Prostate gland (tissue), 2 donors: Measurements from ENCODE around the gene TSPYL1. TPM values are rescaled to one million over a fixed set of nuclear protein-coding genes. Genes with fewer than 3 reads are reported as not detected.
"Not testable (repeated sequence)": the region's sequence is repeated elsewhere in the genome, so short reads cannot be mapped to it uniquely, and the experiment has no call there.

Source experiments
- DNase-seq: peaks from one replicate; pipeline ENCODE4 v3.0.0-alpha.2; 2019; ENCODE audit warnings: low spot score
- H3K27ac ChIP-seq, 2 donors: fragments of 200-600 bp; sonication (generic); 2 replicates each; pipeline ENCODE4 v1.5.1; 2017 to 2019
- H3K27me3 ChIP-seq: fragments of 200-600 bp; sonication (generic); replicated peaks from 2 replicates; pipeline ENCODE4 v1.5.1; 2019; ENCODE audit not compliant: insufficient read depth
- H3K36me3 ChIP-seq, 2 donors: fragments of 200-600 bp; sonication (generic); 1 replicate in 1 of 2; 2 replicates in 1 of 2; pipeline versions ENCODE4 v1.5.1 to v1.8.1; 2017 to 2019
- H3K4me1 ChIP-seq: fragments of 200-600 bp; sonication (generic); replicated peaks from 2 replicates; pipeline ENCODE4 v1.5.1; 2019
- H3K4me3 ChIP-seq, 2 donors: fragments of 200-600 bp; sonication (generic); 2 replicates each; pipeline ENCODE4 v1.5.1; 2017 to 2019
- H3K9me3 ChIP-seq: fragments of 200-600 bp; sonication (generic); 2 replicates; pipeline ENCODE4 v1.5.1; 2017
- CTCF ChIP-seq, 4 experiments: fragments of 200-600 bp in 2 of 4; fragments of 450-650 bp in 2 of 4; sonication (generic) in 2 of 4; IDR thresholded peaks; 1 replicate in 3 of 4; 2 replicates in 1 of 4; pipeline ENCODE4 v1.5.1; 2016 to 2019; ENCODE audit warnings: antibody characterized with exemption in 4 of 4, mild to moderate bottlenecking in 2 of 4, moderate library complexity in 2 of 4
- POLR2A ChIP-seq: fragments of 450-650 bp; IDR thresholded peaks from one replicate; pipeline ENCODE4 v1.6.1; 2016; ENCODE audit warnings: antibody characterized with exemption, mild to moderate bottlenecking
- POLR2AphosphoS5 ChIP-seq: sonication (generic); formaldehyde crosslinking; IDR thresholded peaks from one replicate; pipeline ENCODE4 v1.6.1; 2017; ENCODE audit warnings: antibody characterized with exemption
- WGBS: methylation state at CpG from one replicate; pipeline ENCODE4 v1.1.5; 2018; 5-methylcytosine and 5-hydroxymethylcytosine counted together
- intact Hi-C: fragments of 100-400 bp; cut with DNase I; formaldehyde crosslinking; loops from one replicate; pipeline ENCODE4 v1.14.2; 2022
- total RNA-seq, 2 donors: library from RNA; depleted of rRNA; stranded (reverse); fragments of >200 nt; gene quantifications; one replicate each; pipeline ENCODE4 v1.1.0, GENCODE V29; 2016

Gene TSPYL1
- total RNA-seq, 2 donors from 2014 or later: 112 to 159 TPM

GRCh38 chr6:116326996-116327395 is 47.3 kb upstream of the TSPYL1 start:
- Histone ChIP-seq H3K9me3 (no peaks in the 10 kb centered on the region), H3K36me3 (no peaks in the 10 kb centered on the region), H3K27me3 (no peaks in the 10 kb centered on the region), H3K4me3 (no peak overlapping the region), H3K4me1 (no peaks in the 10 kb centered on the region), H3K27ac (no peak overlapping the region)
- intact Hi-C loops: no loop called here
- TF ChIP-seq CTCF (IDR thresholded peaks at IDR 0.05) (no peak), POLR2A (no peak), POLR2AphosphoS5 (no peak)
- no peak for DNase-seq
- 68% methylated on average over 4 of the region's 4 CpGs for WGBS

GRCh38 chr6:116326181-116326671 is 46.5 kb upstream of the TSPYL1 start:
- no peaks in the 10 kb centered on the region for H3K27me3 ChIP-seq
- 79% methylated on average over 7 of the region's 7 CpGs for whole genome bisulfite sequencing
- no peaks in the 10 kb centered on the region for H3K4me1 ChIP-seq
- no peaks in the 10 kb centered on the region for H3K9me3 ChIP-seq
- TF ChIP-seq CTCF (IDR thresholded peaks at IDR 0.05) (no peak), POLR2AphosphoS5 (no peak), POLR2A (no peak)
- no peaks in the 10 kb centered on the region for H3K36me3 ChIP-seq
- intact Hi-C loops: no loop called here
- no peak for DNase-seq
- no peak overlapping the region for H3K27ac ChIP-seq
- no peak overlapping the region for H3K4me3 ChIP-seq

DNA sequence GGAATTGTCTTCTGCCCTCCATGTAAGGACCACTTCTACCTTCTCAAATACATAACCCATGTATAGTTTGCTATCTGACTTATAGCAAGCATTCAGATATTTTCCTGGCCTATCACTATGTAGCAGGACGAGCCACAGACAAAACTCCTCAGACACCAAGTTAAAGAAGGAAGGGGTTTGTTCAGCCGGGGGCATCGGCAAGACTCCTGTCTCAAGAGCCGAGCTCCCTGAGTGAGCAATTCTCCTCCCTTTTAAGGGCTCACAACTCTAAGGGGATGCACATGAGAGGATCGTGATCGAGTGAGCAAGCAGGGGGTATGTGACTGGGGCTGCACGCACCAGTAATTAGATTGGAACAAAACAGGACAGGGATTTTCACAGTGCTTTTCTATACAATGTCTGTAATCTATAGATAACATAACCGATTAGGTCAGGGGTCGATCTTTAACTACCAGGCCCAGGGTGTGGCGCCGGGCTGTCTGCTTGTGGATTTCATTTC is 46.0 kb upstream of the TSPYL1 start:
- H3K4me1 ChIP-seq, H3K27ac ChIP-seq, intact Hi-C loops, H3K36me3 ChIP-seq, DNase-seq, H3K4me3 ChIP-seq, H3K27me3 ChIP-seq, H3K9me3 ChIP-seq: not testable (repeated sequence)
- 94% methylated on average over 11 of the region's 11 CpGs for WGBS

GRCh38 chr6:116323863-116324262 is 44.1 kb upstream of the TSPYL1 start:
- no peaks in the 10 kb centered on the region for H3K4me1 ChIP-seq
- H3K36me3 ChIP-seq: no peaks in the 10 kb centered on the region
- TF ChIP-seq CTCF (IDR thresholded peaks at IDR 0.05) (no peak), POLR2A (no peak), POLR2AphosphoS5 (no peak)
- no peak for DNase-seq
- no peaks in the 10 kb centered on the region for H3K27me3 ChIP-seq
- H3K4me3 ChIP-seq: no peak overlapping the region
- H3K27ac ChIP-seq: no peak overlapping the region
- intact Hi-C loops: no loop called here
- 68% methylated on average over 1 of the region's 1 CpG for WGBS
- no peaks in the 10 kb centered on the region for H3K9me3 ChIP-seq

- H3K9me3 ChIP-seq, H3K27me3 ChIP-seq, H3K4me3 ChIP-seq, DNase-seq, H3K36me3 ChIP-seq, H3K4me1 ChIP-seq, intact Hi-C loops, H3K27ac ChIP-seq: not testable (repeated sequence)
- WGBS: 92% methylated on average over 13 of the region's 13 CpGs
These were observed 42.2 kb upstream of the TSPYL1 start for GRCh38 chr6:116321933-116322332.

GRCh38 chr6:116316772-116317467 is 37.2 kb upstream of the TSPYL1 start:
- no peak overlapping the region for H3K27ac ChIP-seq
- 89% methylated on average over 2 of the region's 2 CpGs for WGBS

More at GRCh38 chr6:116316772-116317467, 37.2 kb upstream of the TSPYL1 start:
- no peak for DNase-seq
- no peak overlapping the region for H3K4me3 ChIP-seq
- peaks cover 4% of the 10 kb centered on the region for H3K4me1 ChIP-seq
- no peak for TF ChIP-seq POLR2AphosphoS5
- TF ChIP-seq POLR2A: no peak
- no peak for TF ChIP-seq CTCF (IDR thresholded peaks at IDR 0.05)
- intact Hi-C loops: no loop called here
- no peaks in the 10 kb centered on the region for H3K27me3 ChIP-seq
- H3K9me3 ChIP-seq: no peaks in the 10 kb centered on the region
- no peaks in the 10 kb centered on the region for H3K36me3 ChIP-seq
